Stimulated activated CD8-positive, alpha-beta memory T cell treated with anti-CD3 and anti-CD28 coated beads, Interleukin-4, amount 100 ng/mL, for 1 hour (primary cell): ENCODE results near the gene MGLL.

Experiments used
- DNase-seq, 2 donors: peaks; one replicate each; pipeline ENCODE4 v3.0.0-alpha.2; 2020; ENCODE audit warnings: low read depth in 2 of 2, low spot score in 1 of 2

The MGLL gene

DNA sequence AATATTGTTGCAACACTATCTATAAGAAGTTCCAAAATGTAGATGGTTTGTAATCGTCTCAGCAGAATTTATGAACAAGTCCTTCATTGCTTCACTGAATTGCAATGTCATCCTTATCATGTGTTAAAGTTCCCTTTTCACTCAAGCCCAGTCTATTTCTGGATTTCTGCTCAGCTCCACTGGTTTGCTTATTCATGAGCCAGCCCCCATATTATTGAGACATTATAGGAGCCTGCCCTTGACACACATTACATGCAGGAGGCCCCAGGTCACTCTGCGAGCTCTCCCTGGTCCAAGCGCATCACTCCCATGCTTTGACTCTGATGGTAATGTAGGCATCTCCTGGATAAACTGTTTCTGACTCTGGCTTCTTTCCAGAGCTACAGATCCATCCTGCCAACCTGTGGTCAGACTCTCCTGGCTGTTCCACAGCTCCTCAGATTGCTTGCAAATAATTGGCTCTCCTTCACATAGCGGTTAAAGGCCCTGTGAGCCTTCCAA is 92.7 kb downstream of the MGLL start:
- DNase-seq = no peak

DNA sequence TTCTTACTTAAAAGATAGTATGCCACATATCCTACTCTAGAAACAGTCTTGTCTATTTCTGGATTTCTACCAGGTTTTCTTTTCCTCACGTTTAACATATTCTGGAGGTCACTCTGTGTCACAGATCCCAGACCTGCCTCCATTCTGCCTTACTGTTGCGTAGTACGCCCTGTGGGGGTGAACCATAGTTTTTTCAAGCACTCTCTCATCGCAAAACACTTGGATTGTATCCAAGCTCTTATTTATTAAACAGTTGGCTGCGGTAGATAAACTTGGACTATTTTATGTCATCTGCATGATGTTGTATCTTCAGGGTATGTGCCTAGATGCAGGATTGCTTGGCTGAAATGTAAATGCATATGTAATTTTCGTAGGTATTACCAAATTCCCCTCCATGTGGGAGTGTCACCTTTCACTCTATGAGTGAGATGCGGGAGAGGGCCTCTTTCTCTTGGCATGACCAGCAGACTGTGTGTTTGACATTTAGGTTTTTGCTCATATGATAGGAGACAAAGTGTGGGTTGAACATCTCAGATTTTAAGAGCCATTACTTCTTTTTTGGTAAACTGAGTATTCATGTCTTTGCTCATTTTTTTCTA is 93.8 kb downstream of the MGLL start:
- no peak for DNase-seq

DNA sequence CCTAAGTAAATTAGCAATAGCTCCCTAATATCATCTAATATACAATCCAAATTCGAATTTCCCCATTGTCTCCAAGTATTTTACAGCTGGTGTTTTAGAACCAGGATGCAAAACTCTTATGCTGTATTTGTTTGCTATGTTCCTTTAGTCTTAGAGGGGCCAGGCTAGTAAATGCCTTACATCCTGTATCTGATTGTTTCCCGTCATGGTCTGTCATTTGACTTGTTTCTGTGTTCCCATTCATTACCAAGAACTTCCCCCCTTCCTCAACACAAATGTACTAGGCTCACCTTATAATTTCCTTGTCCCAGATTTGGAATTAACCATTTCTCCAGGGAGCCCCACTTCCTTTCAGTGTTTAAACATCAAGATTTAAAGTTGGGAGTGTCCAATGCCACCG is 95.4 kb downstream of the MGLL start:
- DNase-seq = no peak

DNA sequence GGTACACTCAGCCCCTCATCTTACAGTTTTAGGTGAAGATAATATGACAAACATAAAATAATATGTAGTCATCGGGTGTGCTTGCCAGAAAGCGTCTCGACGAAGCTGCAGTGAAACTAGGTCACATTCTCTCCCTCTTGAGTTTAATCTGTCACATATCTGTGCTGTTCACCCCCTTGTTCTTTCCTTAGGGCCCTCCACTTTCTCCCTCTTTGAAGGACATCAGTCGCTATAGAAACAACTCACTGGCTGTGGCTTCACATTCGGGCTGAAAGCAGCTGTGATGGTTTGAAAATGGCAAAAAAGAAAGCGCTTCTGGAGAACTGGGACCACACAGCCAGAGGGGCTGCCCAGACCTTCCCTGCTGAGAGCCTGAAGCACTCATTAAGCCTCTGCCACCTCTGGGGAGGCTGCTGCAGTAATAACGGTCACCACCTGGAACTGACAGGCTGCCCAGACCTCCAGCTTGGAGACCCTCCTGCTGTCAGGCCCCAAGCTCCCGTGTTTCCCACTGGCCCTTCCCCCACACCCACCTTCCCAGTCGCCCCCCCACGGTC is 99.2 kb downstream of the MGLL start:
- no peak for DNase-seq

DNA sequence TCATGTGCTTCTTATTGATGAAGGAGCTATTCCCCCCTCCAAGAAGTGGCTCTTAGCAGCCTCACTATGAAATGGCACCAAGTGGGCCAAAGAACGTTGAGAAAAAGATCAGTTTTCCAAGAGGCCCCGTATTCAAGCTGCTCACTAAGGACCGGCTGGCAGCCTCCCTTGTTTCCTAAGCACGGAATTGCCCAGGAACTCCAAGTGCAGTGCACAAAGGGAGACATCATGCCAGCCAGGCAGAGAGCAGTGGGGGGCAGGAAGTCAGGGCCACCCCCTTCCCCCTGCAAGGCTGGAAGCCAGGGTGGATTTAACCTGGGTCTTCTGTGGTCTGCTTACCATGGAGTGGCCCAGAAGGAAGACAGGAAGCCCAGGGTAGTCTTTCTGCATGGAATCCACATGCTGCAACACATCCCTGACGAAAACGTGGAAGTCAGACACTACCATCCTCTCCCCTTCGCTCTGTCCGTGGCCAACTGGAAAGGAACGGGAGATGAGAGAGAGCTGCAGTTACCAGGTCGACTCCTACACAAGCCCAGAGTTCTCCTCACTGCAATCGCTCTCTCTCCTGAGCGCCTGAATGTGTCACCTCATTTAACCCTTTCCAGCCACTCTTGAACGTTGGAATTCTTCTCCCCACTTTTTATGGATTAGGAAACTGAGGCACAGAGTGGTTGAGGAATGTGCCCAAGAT is 100.1 kb downstream of the MGLL start:
- DNase-seq = no peak

DNA sequence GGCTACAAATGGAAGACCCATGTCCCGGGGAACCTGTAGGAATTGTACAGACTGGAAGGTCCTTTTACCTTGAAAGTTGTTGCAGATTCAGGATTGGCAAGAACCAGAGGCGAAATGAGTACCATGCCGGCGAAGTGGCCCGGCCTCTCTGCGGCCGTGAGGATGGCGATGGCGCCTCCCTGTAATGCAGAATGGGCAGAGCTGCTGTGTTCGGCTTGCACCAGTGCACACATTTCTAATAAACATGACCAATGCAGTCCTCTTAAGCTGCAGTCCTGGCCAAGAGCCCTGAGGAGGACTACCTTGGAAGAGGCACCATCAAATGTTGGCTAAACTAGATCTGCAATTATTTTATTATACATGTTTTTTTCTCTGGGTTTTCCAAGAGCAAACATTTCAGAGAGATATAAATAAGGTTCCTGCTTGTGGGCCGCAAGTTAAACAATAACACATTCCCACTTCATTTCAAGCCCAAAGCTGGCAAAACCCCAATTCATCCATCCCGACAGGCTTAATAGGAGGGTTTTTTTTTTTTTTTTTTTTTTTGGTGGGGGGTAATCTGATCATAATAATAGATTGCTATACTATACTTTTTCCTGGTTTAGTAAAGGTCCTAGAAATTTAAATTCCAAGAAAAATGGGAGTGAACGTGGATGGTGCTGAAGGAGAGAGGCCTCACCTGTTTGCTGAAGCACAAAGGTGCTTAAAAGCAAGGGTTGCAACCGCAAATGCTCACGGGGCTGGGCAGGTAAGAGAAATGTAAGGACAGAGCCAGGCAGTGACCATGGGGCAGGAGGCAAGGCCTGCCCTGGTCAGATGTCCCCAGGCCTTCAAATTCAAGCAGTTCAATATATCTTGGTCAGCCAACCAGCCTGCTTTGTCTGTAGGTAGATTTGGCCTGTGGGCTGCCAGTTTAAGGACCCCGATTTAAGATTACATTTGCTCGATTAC is 101.1 kb downstream of the MGLL start:
- DNase-seq = no peak

DNA sequence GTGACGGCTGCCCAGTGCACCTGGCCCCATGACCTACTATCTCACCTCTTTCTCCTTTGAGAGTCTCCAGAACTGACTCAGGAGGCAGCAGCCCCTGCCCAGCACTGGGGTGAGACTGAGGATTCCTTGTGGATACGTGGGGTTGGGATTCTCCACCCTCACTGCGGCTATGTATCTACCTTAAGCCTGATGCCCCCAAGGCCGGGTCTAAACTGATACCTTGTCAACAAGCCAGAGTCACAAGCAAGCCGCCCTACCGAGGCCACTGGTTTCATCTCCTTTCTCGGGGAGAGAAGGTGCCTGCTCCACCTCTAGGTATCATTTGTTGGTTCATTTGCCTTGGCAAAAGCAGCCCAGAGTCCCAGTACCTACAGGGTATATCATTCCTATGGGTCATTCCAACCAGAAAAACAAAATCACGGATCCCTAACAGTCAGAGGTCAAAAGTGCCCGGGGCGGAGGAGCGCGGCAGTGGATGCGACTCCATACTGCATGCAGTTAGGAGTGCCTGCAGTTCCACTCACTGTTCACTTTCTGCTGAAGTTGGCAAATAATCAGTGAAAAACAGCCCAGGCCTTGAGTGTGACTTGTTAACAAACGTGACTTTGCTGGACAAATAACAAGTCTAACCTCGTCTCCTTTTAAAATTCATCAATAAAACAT is 102.0 kb downstream of the MGLL start:
- no peak for DNase-seq

DNA sequence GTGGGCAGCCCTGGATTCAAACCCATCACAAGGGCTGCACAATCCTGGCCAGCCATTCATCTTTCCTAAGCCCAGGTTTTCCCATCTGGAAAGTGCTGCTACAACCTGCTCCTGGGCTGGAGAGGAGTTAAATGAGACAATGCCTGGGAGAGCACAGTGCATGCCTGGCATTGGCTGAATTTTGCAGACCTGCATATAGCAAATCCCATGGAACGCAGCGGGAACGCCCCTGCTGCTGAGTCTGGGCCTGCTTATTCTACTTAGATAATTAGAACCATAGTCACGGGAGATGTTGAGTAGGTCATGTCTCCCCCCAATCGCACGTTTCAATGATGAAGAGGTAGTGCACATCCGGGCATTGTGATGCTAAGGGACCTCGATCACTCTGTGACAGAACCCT is 102.9 kb downstream of the MGLL start:
- DNase-seq = no peak

DNA sequence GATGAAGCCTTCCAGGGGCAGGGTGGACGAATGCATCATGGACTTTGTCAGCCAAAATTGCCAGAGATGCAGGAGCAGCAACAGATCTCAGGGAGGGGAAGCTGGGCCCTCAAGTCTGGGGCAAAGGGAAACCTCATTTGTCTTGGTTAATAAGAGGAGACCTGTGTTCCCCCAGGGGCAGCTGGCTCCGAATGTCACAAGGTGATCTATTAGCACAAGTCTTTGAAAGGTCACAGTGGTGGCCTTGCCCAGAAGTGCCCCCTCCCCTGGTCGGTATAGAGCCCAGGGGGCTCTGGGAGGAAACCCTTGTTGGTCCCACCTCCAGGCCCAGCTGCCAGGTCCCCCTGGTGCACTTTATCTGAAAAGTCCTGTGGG is 103.4 kb downstream of the MGLL start:
- DNase-seq = no peak

DNA sequence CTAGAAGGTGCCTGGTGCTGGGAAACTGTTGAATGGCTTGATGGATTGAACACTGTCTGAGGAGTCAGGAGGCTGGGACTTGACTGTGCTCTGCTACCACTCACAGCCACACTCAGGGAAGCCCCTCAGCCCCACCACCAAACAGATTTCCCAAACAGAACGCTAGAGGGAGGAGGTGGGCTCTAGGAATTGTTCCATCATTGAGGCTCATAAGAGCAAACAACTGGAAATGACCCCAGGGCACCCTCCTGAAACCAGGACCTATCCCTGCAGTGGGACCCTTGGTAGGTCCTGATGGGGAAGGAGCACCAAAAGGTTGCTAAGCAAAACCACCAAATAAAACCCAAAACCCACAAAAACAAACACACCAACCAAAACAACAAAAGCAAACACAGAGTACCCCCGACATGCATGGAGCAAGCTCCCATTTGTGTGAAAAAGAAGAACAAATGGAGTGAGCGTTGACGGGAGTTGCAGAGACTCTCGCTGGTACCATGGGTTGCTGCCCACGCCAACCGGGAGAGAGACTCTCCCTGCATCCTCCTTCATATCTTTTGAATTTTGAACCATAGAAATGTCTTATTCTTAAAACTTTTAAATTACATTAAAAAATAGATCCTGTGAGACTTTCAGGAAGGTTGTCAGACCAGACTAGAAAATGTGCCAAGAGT is 103.9 kb downstream of the MGLL start:
- DNase-seq = no peak

DNA sequence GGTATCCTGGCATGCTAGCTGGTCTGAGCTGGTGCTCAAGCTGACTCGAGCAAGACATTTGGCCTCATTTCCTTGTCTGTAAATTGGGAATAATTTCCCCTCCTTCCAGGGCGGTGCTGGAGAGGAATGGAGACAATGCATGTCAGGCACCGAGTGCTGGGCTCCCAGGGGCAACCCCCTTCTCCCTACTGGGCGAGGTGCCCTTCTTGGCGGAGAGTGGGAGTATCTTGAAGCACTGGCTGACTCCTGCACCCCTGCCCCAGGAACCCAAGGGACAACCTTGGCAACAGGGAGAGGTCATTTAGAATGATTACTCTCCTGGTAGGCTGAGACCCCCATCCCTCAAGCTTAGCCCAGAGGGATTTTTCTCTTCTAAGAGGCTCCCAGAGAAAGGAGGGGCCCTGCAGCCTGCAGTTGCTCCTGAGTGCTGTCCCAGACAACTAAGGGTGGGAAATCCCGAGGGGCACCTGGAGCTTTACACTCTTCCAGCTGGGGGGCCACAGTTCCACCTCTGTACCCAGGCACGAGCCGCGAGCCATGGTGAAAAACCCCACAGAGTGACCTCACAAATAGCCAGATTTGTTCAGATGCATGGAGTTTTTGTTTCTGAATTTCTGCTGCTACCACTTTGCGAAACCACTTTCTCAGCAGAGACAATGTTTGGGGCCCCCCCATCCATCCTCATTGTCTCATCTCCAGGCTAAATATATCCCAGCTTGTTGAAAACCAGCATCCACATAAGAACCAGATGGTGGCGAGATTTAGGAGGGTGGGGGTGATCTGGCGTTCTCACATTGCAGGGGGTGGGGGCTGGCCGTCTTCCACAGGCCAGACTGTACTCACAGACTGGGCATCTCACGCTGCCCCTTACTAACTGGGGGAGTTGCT is 104.7 kb downstream of the MGLL start:
- DNase-seq = no peak

DNA sequence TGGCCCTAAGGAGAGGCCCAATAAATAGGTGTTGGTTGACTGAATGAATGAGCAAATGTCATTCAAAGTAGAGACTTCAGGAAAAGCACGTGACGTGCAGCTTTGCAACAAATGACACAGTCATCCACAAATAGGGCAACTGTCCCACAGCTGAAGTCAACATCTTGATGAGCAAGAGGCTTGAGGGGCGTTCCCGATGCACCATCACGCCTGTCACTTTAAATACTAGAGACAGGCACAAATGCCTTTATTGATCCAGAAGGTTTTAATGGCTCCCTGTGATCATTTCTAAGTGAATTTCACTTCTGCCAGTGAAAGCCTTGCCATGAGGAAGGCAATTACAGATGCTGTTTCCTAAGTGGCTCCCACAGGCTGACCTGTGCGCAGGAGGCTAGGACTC is 105.9 kb downstream of the MGLL start:
- no peak for DNase-seq

DNA sequence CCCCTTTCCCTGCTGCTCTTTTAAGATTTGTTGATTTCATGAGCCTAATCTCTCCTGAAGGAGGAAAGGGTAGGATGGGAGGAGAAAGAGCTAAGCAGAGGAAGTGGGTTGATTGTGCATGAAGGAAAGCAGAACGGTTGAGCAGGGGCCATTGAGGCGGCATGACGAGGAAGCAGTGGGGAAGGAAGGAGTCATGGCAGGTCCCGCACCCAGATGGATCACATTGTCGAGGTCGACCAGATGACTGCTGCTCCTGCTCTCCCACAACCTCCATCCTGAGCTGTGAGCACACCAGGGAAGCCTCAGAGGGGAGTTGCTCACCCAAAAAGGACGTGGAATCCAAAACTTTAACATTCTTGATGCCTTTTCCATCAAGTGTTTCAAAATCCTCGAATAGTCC is 106.8 kb downstream of the MGLL start:
- no peak for DNase-seq

DNA sequence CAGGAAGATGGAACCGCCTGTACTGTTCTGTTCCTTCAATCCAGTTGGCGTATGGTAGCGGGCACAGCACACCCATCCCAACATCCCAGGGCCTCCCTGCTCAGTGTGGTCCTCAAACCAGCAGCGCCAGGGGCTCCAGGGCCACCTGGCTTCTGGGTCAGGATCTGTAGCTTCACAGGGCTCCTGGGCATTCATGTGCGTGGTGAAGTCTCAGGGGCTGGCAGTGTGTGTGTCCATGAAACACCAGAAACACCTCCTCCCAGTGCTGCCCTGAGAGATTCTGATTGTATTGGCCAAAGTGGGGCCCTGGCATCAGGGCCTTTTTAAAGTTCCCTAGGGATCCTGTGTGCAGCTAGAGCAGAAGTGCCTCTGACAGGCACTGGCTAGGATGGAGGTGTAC is 107.4 kb downstream of the MGLL start:
- DNase-seq = no peak

DNA sequence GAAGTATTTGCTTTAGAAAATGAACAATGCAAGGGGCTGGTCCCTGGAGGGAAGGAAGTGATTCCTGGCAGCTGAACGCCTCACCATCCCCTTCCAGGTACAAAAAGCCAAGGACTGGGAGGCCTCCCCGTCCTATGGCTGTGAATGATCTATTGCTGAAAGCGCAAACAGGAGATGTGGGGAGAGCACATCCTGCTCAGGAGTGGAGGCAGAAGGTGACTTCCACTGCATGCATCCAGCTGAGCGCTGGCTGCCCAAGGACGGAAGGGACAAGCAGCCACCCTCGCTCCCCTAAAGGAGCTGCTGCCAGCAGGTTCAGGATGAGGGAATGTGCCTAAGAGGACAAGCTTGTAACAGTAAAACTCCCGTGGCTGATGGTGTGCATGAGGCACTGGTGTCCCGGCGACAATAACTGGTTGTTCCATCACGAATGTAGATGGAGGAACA is 108.2 kb downstream of the MGLL start:
- no peak for DNase-seq

DNA sequence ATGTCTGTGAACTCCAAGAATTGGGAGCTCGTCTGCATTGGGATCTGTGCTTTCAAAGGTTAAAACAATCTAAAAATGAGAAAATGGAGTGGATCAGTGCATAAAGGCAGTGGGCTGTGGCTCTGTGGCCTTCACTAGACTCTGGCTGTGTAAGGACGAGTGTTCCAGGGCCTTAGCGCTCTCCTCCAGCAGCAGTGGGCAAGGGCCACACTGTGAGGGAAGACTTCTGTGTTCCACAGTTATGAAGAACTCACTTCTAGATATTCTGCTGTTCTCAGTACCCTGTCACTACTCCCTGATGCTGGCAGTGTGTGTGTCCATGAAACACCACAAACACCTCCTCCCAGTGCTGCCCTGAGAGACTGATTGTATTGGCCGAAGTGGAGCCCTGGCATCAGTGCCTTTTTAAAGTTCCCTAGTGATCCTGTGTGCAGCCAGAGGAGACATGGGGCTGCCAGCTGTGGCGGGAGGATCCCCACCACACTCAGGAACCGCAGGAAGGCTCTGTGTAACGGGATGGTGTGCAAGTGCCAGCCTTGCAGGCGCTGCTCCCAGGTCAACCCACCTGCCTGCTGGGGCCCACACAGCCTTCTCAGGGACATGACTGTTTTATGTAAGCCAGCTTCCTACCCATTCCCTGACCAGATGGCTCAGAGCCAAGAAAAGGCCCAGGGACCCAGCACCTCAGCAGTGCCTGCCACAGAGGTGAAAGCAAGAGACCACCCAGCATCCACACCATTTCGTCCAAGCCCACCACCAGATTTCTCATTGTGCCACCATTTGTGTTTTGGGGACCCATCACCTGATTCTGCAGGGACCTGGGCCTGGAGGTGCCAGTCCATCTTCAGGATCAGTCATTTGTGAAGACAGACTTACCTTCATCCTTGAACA is 109.2 kb downstream of the MGLL start:
- no peak for DNase-seq

DNA sequence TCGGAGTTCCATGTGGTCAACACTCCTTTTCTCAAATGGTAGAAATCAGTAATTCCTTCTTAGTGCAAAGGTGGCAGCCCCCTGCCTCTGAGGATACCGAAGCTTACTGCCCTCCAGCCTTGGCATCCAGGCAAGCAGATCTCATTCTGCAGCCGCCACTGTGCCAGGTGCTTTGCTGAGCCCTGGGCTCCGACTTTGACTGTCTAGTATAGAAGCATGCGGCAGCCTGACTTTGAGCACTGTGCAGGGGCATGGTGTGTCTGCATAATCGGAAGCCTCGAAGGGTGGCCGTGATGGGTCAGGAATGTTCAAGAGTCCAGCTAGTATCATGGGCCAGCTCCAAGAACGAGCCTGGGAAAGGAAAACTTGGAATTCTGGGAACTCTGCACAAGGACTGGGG is 109.9 kb downstream of the MGLL start:
- DNase-seq = no peak

DNA sequence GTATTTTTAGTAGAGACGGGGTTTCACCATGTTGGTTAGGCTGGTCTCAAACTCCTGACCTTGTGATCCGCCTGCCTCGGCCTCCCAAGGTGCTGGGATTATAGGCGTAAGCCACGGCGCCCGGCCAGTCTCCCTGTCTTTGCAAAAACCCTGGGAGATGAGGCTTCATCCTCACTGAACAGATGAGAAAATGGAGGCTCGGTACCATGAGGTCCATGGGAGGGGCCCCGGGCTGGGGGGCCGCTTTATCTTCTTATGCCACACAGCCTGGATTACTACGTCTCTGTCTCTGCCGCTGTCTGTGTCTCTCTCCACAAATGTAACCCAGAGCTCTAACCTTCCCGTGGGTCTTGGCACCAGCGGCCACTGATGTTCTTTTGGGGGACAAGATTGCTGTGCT is 110.4 kb downstream of the MGLL start:
- no peak for DNase-seq
